Measurements from ENCODE around the gene RASGEF1B. TPM values are rescaled to one million over a fixed set of nuclear protein-coding genes. Genes with fewer than 3 reads are reported as not detected.
"Not testable (repeated sequence)": the region's sequence is repeated elsewhere in the genome, so short reads cannot be mapped to it uniquely, and the experiment has no call there.

RASGEF1B gene
- total RNA-seq, 1 donor from 2014 or later = 3.6 TPM

DNA sequence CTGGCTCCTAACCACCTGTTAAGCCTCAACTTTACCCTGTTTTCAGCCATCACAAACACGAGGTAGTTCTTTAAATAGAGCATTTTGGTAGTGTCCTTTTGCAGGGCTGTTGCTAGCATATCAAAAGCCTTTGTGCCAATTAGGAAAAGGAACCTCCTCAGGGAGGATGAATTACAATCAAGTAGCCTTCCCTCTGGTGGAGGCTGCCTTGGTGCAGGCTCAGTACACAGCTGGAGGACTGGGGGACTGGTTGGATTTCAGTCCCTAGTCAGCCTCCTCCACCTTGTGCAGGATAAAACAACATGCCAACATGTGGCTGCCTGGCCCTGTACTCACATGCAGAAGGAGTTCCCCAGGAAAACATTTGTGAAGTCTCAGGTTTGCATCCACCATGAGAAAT is 53.1 kb downstream of the RASGEF1B start:
- intact Hi-C loops (cut with DNase I) = no loop called here
- DNase-seq (ENCODE audit: missing footprints) (no peak), ATAC-seq (no peak)

DNA sequence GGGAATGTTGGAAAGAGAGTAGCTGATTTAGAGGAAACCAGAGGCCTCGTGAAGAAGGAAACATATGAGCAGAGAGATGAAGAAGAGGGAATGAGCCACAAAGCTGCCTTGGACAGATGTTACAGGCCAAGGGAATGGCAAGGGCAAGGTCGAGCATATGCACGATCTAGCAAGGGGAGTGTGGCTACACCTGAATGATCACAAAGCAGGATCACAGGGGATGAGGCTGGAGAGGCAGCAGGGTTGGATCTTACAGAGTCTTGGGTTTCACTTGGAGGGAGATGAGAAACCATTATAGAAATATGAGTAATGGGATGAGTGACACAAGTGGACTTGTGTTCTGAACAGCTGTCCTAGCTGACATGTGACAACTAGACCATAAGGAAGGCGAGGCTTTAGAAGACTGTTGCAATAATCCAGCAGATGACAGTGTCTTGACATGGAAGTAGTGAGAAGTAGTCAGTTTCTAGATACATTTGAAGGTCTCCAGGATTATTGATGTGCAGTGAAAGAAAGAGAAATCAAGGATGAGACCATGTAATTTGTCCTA is 58.7 kb downstream of the RASGEF1B start:
- no peak for DNase-seq (ENCODE audit: missing footprints)
- intact Hi-C loops (cut with DNase I) = no loop called here
- ATAC-seq = no peak

DNA sequence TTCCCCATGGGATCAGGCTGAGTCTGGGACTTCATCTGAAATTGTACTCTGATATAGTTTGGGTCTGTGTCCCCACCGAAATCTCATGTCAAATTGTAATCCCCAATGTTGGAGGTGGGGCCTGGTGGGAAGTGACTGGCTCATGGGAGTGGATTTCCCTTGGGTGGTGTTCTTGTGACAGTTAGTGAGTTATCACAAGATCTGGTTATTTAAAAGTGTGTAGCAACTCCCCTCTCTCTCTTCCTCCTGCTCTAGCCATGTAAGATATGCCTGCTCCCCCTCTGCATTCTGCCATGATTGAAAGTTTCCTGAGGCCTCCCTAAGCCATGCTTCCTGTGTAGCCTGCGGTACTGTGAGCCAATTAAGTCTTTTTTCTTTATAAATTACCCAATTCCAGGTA is 61.0 kb downstream of the RASGEF1B start:
- ATAC-seq (no peak), DNase-seq (ENCODE audit: missing footprints) (no peak)
- intact Hi-C loops (cut with DNase I) = no loop called here

DNA sequence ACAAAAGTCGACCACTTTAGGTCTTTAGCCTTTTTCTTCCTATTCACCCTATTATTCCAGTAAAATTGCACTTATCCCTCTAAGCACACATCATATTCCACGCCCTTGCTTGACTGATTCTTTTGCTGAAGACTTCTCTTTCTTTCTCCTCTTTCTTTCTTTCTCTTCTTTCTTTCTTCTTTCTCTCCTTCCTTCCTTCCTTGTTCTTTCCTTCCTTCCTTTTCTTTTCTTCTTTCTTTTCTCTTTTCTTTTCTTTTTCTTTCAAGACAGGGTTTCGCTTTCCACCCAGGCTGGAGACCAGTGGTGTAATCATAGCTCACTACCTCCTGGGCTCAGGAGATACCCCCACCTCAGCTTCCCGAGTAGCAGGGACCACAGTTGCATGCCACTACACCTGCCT is 61.9 kb downstream of the RASGEF1B start:
- no peak for ATAC-seq
- intact Hi-C loops (cut with DNase I) = loop anchor here (5.0 kb wide), 2 partner anchors 432 to 792 kb away; no protein-coding TSS in a partner anchor
- no peak for DNase-seq (ENCODE audit: missing footprints)

DNA sequence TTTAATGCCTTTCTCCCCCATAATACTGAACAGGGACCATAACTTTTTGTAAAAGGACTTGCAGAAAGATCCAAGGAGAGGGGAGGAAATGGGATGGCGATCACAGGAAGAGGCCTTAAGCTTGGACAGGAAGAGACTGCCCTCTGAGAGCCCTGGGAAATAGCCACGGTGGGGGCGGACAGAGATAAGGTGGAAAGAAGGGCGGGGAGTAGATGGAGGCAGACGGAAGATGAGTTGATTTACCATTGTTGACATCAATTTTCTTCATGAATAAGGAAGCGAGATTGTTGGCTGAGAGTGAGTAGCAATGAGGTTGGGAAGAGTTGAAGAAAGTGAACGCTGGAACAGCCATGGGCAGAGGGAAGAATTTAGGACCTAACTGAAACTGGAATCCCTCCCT is 63.4 kb downstream of the RASGEF1B start:
- intact Hi-C loops (cut with DNase I) = loop anchor here (5.0 kb wide), 2 partner anchors 434 to 794 kb away; no protein-coding TSS in a partner anchor
- ATAC-seq (no peak), DNase-seq (ENCODE audit: missing footprints) (no peak)

DNA sequence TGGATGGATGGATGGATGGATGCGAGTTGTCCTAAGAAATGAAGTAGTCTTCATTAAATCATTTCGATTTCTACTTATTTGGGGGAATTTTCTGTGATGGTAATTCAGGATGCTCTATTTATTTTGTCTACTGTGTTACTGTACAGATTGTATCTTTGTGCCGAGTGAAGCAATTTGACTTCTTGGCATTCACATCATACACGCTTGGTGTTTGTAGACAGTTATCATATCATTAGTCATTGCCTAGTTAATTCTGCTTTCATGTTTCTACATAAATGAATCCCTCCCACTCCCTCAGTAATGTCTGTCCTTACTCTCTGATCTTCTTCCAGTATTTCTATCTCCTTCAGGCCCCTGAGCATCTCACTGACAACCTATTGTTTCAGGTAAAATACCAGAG is 64.0 kb downstream of the RASGEF1B start:
- ATAC-seq (no peak), DNase-seq (ENCODE audit: missing footprints) (no peak)
- intact Hi-C loops (cut with DNase I) = loop anchor here (5.0 kb wide), 2 partner anchors 435 to 795 kb away; no protein-coding TSS in a partner anchor

DNA sequence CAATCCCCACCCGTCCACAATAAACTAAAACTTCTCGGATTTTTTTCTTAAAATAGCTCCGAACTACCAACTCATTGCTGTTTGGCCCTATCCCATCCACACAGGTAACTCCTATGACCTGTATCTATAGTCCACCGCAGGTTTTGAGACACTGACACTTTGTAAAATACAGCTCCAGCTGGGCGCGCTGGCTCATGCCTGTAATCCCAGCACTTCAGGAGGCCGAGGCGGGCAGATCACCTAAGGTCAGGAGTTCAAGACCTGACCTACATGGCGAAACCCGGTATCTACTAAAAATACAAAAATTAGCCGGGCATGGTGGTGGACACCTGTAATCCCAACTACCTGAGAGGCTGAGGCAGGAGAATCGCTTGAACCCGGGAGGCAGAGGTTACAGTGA is 65.2 kb downstream of the RASGEF1B start:
- ATAC-seq; DNase-seq (ENCODE audit: missing footprints): not testable (repeated sequence)
- intact Hi-C loops (cut with DNase I) = loop anchor here (1.0 to 5.0 kb wide), 3 partner anchors 436 to 862 kb away; no protein-coding TSS in a partner anchor

DNA sequence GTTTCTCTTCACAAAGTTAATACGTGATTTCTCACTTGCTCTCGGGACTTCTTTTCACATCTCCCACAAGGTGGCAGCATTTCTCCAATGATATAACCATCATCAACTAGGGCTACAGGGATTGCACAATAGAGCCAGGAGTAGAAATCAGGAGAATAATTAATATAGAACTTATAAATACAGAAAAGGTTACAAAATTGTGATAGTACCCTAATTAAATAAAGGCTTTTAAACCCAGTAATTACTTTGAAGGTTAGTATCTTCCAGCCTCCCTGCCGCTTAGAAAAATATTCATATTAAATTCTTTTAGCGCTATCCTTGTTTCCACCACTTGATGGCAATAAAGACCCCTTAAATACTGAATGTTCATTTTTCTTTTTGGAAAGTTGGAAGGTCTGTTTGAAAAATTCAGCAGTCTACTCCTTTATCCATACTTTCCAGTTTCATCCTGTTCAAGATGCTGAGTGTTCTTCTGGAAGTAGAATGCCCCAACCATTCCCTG is 65.8 kb downstream of the RASGEF1B start:
- DNase-seq (ENCODE audit: missing footprints) (no peak), ATAC-seq (peak; percentile 78)
- intact Hi-C loops (cut with DNase I) = loop anchor here (1.0 to 5.0 kb wide), 3 partner anchors 436 to 862 kb away; no protein-coding TSS in a partner anchor

DNA sequence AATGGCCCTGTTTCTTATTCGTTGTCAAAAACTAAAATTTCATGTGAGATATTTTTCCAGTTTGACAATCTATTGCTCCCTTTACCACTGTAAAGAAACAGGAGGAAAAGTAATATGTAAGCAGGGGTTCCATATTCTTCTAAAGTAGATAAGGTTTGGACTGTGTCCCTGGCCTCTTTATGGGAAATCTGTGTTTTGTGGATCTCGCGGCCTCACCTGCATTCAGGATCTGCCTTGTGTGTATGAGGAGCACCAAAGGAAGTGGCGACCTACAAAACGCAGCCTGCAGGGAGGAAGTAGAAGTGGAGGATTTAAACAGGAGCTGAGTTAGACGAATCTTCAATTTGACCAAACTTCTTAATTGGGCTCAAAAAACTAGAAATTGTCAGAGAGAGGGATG is 67.0 kb downstream of the RASGEF1B start:
- intact Hi-C loops (cut with DNase I) = loop anchor here (5.0 kb wide), 2 partner anchors 438 to 798 kb away; no protein-coding TSS in a partner anchor
- DNase-seq (ENCODE audit: missing footprints) (no peak), ATAC-seq (no peak)

DNA sequence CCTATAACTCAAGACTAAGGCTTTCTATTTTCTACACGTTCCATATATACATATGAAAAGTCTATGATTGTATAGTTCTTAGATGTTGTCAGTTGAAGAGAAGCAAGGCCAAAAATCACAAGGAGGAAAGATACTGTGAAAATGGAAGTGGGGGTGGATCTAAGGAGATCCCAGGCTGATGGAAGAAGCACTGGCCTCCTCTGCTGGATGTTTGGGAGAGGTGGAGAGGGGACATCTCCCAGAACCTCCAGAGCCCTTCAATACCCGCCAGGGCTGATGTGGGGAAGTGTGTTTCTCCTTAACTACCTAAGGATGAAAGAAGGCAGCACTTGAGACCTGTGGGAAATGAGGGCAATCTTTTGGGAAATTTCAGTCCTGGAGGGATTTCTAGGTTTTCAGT is 67.4 kb downstream of the RASGEF1B start:
- intact Hi-C loops (cut with DNase I) = no loop called here

DNA sequence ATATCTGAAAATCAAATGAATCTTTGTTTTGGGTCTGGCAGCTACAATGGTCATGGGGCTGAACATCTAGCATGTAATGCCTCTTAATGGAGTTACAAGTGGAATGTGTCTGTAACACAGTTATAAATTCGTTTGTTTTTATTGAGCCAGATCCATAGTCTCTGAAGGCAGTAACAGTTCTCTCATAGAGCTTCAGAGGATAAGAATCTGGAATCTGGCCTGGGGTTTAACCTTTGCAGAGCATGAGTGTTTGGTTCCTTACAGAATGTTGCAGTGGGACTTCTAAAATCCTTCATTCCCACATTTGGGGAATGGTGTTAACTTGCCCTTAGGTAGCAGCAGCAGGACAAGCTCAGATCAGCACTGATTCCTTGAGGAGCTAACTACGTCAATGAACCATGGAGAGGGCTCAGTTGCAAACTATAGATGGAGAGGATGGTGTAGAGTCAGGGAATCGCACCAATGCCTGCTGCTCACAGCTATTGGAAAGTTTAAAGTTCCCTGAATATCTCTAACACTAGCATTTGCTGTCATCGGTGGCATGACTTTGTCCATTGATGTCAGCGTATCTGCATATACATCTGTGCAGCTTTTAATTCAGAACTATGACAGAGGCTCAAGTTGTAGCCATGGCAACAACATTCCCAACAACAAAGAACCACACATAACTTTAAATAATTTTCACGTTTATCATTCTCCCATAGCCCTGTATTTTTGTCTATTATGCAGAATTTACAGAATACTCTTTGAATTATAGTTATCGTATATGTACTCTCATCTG is 72.2 kb downstream of the RASGEF1B start:
- intact Hi-C loops (cut with DNase I) = no loop called here
- ATAC-seq = no peak
- no peak for DNase-seq (ENCODE audit: missing footprints)

More for the DNA sequence above, 67.4 kb downstream of the RASGEF1B start:
- ATAC-seq = no peak
- no peak for DNase-seq (ENCODE audit: missing footprints)

DNA sequence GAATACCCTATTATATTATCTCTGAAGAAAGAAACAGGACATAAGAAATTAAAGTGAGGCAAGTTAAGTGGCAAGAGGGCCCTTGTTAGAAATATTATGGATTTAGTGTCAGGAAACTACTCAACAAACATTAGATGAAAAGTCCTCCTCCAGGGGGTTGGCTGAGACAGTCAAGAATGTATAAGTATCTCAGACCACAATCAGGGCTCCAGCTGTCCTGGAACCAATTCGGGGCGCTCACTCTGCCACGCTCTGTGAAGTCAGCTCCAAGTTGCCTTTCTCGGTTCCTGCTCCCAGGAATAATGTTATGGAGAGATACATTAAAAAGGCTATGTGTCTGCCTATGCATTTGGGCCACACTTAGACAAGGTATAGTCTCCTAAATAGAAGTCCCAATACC is 73.3 kb downstream of the RASGEF1B start:
- intact Hi-C loops (cut with DNase I) = no loop called here

DNA sequence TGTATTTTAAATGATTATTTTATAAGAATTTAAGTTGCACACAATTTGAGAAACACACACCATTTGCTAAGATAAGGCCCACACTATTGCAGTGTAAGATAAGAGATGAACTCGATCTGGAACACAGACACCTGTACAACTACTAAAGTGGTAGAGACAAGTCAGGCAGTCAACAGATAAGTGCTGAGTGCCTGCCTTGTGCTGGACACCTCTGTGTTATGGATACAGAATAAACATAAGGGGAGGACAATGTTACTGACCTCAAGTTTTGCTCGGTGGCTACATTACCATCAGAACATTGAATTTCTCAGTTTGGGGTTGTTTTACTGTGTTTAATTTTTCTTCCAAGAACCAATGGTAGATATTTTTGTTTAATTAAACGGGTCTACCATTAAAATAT is 74.1 kb downstream of the RASGEF1B start:
- intact Hi-C loops (cut with DNase I) = no loop called here

More for the DNA sequence above, 73.3 kb downstream of the RASGEF1B start:
- DNase-seq (ENCODE audit: missing footprints) (no peak), ATAC-seq (no peak)

DNA sequence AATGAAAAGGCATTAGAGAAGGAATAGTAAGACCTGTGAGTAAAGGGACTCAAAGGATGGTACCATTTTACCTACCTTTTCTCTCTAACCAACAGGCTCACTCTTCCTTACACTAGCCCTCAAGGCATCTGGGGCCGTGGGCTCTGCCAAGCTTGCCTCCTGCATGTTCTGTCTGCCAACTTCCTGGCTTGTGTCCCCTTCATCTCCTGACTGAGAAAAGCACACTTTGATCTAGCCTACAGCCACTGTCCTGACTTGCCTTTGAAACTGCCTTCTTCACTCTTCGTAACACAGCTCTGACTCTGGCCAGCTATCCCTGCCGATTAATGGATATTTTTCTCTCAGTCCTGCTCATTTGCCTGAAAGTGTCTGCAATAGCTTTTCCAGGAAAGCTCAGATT is 76.5 kb downstream of the RASGEF1B start:
- DNase-seq (ENCODE audit: missing footprints) = no peak
- intact Hi-C loops (cut with DNase I) = no loop called here
- ATAC-seq = peak; percentile 49

More for the DNA sequence above, 74.1 kb downstream of the RASGEF1B start:
- DNase-seq (ENCODE audit: missing footprints) (no peak), ATAC-seq (peak; percentile 85)

DNA sequence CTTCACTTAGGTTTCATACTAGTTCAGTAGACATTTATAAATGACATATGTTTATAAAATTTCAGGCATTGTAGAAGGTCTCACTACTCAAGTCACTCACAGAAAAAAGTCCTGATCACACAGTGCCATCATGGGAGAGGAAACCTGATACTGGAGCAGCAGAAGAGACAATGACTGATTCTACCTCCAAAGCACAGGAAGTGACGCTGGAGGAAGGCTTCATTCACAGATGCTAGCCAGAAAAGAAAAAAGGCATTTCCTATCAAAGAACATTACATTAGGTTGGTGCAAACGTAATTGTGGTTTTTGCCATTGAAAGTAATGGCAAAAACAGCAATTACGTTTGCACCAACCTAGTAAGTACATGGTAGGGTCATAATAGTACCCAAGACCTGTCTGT is 79.5 kb downstream of the RASGEF1B start:
- DNase-seq (ENCODE audit: missing footprints) = no peak
- intact Hi-C loops (cut with DNase I) = no loop called here
- ATAC-seq = no peak

DNA sequence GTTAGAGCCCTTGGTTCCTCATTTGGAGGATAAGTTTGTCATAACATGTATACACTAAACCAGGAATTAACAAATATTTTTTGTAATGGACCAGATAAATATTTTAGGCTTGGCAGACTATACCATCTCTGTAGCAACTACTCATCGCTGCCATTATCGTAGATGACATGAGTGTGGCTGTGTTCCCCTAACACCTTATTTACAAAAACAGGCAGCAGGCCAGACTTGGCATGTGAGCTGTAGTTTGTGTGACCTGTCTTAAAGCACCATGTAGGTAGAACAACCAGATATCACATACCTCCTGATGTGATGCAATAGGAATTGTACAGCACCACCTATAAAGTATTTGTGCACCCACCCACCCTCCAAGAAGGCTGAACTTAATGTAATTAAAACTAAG is 82.0 kb downstream of the RASGEF1B start:
- ATAC-seq (peak; percentile 76), DNase-seq (ENCODE audit: missing footprints) (no peak)

DNA sequence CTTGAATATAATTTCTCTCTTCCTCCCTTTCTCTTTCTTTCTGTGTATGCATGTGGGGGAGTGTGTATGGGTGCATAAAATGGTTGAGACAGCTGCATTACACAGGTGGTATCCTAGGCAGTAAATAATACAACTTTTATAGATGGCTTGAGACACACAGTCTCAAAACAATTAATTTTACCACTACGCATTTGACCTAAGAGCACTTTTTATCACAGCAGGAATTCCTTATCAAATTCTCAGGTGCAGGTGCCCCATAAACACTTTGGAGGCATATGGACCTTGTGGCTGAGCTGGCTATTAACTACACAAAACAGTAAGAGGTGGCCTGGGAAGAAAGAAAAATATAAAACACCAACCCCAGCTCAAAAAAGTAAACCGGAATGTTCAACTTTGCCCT is 91.3 kb downstream of the RASGEF1B start:
- intact Hi-C loops (cut with DNase I) = no loop called here
- DNase-seq (ENCODE audit: missing footprints) (no peak), ATAC-seq (no peak)

More for the DNA sequence above, 82.0 kb downstream of the RASGEF1B start:
- intact Hi-C loops (cut with DNase I) = no loop called here

DNA sequence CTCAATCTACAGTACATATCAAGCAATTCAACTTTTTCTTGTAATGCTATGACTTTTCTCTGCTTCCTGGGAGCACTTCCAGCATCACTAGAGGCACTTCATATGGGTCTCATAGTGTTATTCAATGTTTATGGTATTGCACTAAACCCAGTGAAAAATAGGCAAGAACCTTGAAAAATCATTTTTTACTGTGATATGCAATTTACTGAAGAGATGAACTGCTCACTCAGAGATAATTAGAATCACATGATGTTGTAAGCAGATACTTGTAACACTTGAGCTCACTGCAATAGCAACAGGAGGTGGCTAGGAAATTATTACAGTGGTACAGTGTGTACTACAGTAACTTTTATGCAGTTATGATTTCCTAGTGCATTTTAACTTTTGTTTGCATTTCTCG is 93.3 kb downstream of the RASGEF1B start:
- intact Hi-C loops (cut with DNase I) = no loop called here
- ATAC-seq (no peak), DNase-seq (ENCODE audit: missing footprints) (no peak)

DNA sequence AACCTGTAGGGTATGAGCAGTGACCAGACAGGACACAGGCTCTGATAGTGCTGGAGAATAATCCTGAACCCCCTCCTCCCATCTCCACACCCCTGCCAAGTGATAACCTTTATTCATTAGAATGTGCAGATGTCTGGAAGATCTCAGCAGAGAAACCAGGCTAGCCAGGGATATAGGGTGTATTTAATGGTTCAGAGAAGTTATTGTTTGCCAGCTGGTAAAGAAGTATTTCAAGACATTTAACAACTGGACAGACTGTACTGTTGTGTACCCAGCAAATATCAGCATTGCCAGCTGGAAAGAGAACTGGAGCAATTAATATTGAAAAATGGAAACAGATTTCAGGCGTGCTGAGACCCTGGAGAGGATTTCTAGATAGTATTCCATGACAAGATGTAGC is 94.5 kb downstream of the RASGEF1B start:
- no peak for DNase-seq (ENCODE audit: missing footprints)
- intact Hi-C loops (cut with DNase I) = no loop called here
- ATAC-seq = no peak

DNA sequence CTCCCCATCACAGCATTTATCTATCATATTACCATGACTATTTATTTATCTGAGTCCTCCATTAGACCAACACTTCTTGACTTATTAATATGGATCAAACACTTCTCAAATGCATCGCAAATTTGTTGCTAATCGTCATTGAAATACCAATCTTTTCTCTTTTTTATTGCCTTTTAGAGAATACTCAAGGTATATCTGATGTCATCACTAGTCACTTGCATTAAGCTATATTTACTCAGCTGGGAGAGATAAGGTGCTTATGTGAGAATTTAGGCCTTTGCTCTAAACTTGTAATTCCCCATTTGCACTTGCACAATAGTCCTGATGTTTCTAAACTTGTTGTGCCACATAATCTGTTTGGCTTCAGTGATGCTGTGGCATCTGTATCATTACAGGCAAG is 95.0 kb downstream of the RASGEF1B start:
- intact Hi-C loops (cut with DNase I) = no loop called here
- DNase-seq (ENCODE audit: missing footprints) = no peak
- no peak for ATAC-seq

All from Right ventricle myocardium inferior (tissue), 1 donor.